Middle frontal gyrus (tissue), 1 donor: ENCODE data around the gene GRIK2.
"Not testable (repeated sequence)": the region's sequence is repeated elsewhere in the genome, so short reads cannot be mapped to it uniquely, and the experiment has no call there.

Experiments
- DNase-seq: peaks from one replicate; pipeline ENCODE4 v3.0.0-alpha.2; 2015; ENCODE audit warnings: low spot score; ENCODE audit errors: extremely low spot score

GRIK2 gene

GRCh38 chr6:101980924-101981323 lies 587.4 kb downstream of the GRIK2 start:
- DNase-seq: no peak

GRCh38 chr6:101986476-101986875 lies 593.0 kb downstream of the GRIK2 start:
- DNase-seq: no peak

- no peak for DNase-seq
These were observed 598.8 kb downstream of the GRIK2 start for GRCh38 chr6:101992286-101992685.

- DNase-seq: no peak
These were observed 601.0 kb downstream of the GRIK2 start for GRCh38 chr6:101994521-101994920.

GRCh38 chr6:102015431-102015830 lies 621.9 kb downstream of the GRIK2 start:
- DNase-seq: no peak

- no peak for DNase-seq
These were observed 628.8 kb downstream of the GRIK2 start for GRCh38 chr6:102022281-102022680.

GRCh38 chr6:102022803-102023202 lies 629.3 kb downstream of the GRIK2 start:
- no peak for DNase-seq

GRCh38 chr6:102023977-102024657 lies 630.6 kb downstream of the GRIK2 start:
- no peak for DNase-seq

- DNase-seq: no peak
These were observed 633.1 kb downstream of the GRIK2 start for GRCh38 chr6:102026649-102027048.

GRCh38 chr6:102028176-102028575 lies 634.7 kb downstream of the GRIK2 start:
- no peak for DNase-seq

GRCh38 chr6:102038964-102039363 lies 645.5 kb downstream of the GRIK2 start:
- no peak for DNase-seq

- no peak for DNase-seq
These were observed 645.9 kb downstream of the GRIK2 start for GRCh38 chr6:102039441-102039840.

GRCh38 chr6:102051001-102051400 lies 657.5 kb downstream of the GRIK2 start:
- DNase-seq: no peak

GRCh38 chr6:102051720-102052119 lies 658.2 kb downstream of the GRIK2 start:
- DNase-seq: no peak

GRCh38 chr6:102064142-102064541 lies 670.6 kb downstream of the GRIK2 start:
- no peak for DNase-seq

- no peak for DNase-seq
These were observed 672.8 kb downstream of the GRIK2 start for GRCh38 chr6:102066301-102066700.

GRCh38 chr6:102068349-102068929 lies 674.9 kb downstream of the GRIK2 start:
- DNase-seq: no peak

GRCh38 chr6:102075539-102075938 lies 682.0 kb downstream of the GRIK2 start:
- DNase-seq: no peak

GRCh38 chr6:102085257-102085656 lies 691.7 kb downstream of the GRIK2 start:
- DNase-seq: no peak

GRCh38 chr6:102088160-102088559 lies 694.7 kb downstream of the GRIK2 start:
- not testable (repeated sequence) for DNase-seq

GRCh38 chr6:102114402-102114801 lies 720.9 kb downstream of the GRIK2 start:
- DNase-seq: no peak

GRCh38 chr6:102115911-102116310 lies 722.4 kb downstream of the GRIK2 start:
- DNase-seq: no peak

GRCh38 chr6:102118034-102118433 lies 724.5 kb downstream of the GRIK2 start:
- DNase-seq: no peak
